ENCODE measurements around the gene SLC35G6. TPM values are rescaled to one million over a fixed set of nuclear protein-coding genes. Genes with fewer than 3 reads are reported as not detected.

The SLC35G6 gene
- total and polyA plus RNA-seq, 12 donors: 0.24 TPM; not detected in 11

DNA sequence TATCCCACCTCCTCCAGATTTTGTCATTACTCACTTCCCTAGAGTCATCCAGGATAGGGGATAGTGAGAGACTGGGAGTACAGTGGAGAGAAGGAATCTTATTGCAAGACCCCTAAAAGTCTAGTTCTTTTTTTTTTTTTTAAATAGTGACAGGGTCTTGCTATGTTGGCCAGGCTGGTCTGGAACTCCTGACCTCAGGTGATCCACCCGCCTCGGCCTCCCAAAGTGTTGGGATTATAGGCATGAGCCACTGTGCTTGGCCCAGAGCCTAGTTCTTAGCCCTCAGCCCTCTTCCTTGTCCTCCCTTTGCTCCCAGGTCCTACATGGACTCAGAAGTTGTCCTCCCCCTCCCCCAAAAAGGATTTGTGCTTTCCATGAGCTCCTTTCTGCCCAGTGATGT is 39.1 kb upstream of the SLC35G6 start:
- no peak for DNase-seq
- Histone ChIP-seq H3K27me3 (no peaks in the 10 kb centered on the region), H3K27ac (no peak overlapping the region), H3K4me1 (replicated peaks in 1 of 2) (peaks cover 42 to 53% of the 10 kb centered on the region in 2 donors), H3K9me3 (replicated peaks in 1 of 3) (no peaks in the 10 kb centered on the region), H3K4me3 (no peak overlapping the region), H3K36me3 (replicated peaks in 1 of 2) (no peaks in the 10 kb centered on the region)
- TF ChIP-seq POLR2A (IDR thresholded peaks at IDR 0.05): no peak
- TF ChIP-seq, protein P1, sequence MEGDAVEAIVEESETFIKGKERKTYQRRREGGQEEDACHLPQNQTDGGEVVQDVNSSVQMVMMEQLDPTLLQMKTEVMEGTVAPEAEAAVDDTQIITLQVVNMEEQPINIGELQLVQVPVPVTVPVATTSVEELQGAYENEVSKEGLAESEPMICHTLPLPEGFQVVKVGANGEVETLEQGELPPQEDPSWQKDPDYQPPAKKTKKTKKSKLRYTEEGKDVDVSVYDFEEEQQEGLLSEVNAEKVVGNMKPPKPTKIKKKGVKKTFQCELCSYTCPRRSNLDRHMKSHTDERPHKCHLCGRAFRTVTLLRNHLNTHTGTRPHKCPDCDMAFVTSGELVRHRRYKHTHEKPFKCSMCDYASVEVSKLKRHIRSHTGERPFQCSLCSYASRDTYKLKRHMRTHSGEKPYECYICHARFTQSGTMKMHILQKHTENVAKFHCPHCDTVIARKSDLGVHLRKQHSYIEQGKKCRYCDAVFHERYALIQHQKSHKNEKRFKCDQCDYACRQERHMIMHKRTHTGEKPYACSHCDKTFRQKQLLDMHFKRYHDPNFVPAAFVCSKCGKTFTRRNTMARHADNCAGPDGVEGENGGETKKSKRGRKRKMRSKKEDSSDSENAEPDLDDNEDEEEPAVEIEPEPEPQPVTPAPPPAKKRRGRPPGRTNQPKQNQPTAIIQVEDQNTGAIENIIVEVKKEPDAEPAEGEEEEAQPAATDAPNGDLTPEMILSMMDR (IDR thresholded peaks at IDR 0.05): no peak
- 86 to 100% (median 94%) methylated on average over 2 of the region's 2 CpGs for WGBS, 4 donors
- intact Hi-C loops (cut with DNase I): no loop called here

- DNase-seq: peak in 1 of 7 donors; percentile 62
- WGBS, 4 donors: 63 to 78% (median 74%) methylated on average over 7 of the region's 7 CpGs
- Histone ChIP-seq H3K36me3 (replicated peaks in 1 of 2) (no peaks in the 10 kb centered on the region), H3K4me1 (replicated peaks in 1 of 2) (peaks cover 33 to 46% of the 10 kb centered on the region in 2 donors), H3K27me3 (no peaks in the 10 kb centered on the region), H3K4me3 (no peak overlapping the region), H3K9me3 (replicated peaks in 1 of 3) (no peaks in the 10 kb centered on the region), H3K27ac (peak overlapping the region; percentile 57 to 91 (median 86))
- TF ChIP-seq POLR2A (IDR thresholded peaks at IDR 0.05): no peak
- TF ChIP-seq, protein P1 (IDR thresholded peaks at IDR 0.05): no peak
- intact Hi-C loops (cut with DNase I): no loop called here
These were observed 37.5 kb upstream of the SLC35G6 start for GRCh38 chr17:7443499-7444485.

GRCh38 chr17:7444682-7445618 is 36.3 kb upstream of the SLC35G6 start, which contains the start of gene CHRNB1:
TSS of gene CHRNB1 (plus strand) at chr17:7445061. CDS start at chr17:7445128, 67 bp downstream.
- Histone ChIP-seq H3K4me3 (peak within 1 kb of the TSS in 2 of 4 donors; percentile 35 to 46), H3K27ac (peak within 1 kb of the TSS; percentile 59 to 91 (median 86)), H3K9me3 (replicated peaks in 1 of 3) (no peaks in the 10 kb centered on the region), H3K27me3 (no peaks in the 10 kb centered on the region), H3K36me3 (replicated peaks in 1 of 2) (no peaks in the 10 kb centered on the region), H3K4me1 (replicated peaks in 1 of 2) (peaks cover 26 to 34% of the 10 kb centered on the region in 2 donors)
- peak; percentile 92 to 98 (median 95) for DNase-seq
- intact Hi-C loops (cut with DNase I): no loop called here
- TF ChIP-seq, protein P1 (IDR thresholded peaks at IDR 0.05): peak in 3 of 6 experiments; percentile 22 to 40 (median 33)
- TF ChIP-seq POLR2A (IDR thresholded peaks at IDR 0.05): peak; percentile 33 to 66
- WGBS, 4 donors: 0 to 5% (median 2%) methylated on average over 7 to 51 of the region's 51 CpGs
